GM10266 (cell line): ENCODE measurements around the gene ST6GALNAC2.

ENCODE experiments used
- DNase-seq: peaks from one replicate; pipeline ENCODE4 v3.0.0; 2012; ENCODE audit errors: extremely low spot score
- TF ChIP-seq, protein P1 (sequence below): IDR thresholded peaks from 2 replicates; pipeline ENCODE4 v1.5.1; 2012; ENCODE audit warnings: mild to moderate bottlenecking, low read depth; ENCODE audit not compliant: control insufficient read depth, insufficient read depth; ENCODE audit errors: missing control alignments

Gene ST6GALNAC2

DNA sequence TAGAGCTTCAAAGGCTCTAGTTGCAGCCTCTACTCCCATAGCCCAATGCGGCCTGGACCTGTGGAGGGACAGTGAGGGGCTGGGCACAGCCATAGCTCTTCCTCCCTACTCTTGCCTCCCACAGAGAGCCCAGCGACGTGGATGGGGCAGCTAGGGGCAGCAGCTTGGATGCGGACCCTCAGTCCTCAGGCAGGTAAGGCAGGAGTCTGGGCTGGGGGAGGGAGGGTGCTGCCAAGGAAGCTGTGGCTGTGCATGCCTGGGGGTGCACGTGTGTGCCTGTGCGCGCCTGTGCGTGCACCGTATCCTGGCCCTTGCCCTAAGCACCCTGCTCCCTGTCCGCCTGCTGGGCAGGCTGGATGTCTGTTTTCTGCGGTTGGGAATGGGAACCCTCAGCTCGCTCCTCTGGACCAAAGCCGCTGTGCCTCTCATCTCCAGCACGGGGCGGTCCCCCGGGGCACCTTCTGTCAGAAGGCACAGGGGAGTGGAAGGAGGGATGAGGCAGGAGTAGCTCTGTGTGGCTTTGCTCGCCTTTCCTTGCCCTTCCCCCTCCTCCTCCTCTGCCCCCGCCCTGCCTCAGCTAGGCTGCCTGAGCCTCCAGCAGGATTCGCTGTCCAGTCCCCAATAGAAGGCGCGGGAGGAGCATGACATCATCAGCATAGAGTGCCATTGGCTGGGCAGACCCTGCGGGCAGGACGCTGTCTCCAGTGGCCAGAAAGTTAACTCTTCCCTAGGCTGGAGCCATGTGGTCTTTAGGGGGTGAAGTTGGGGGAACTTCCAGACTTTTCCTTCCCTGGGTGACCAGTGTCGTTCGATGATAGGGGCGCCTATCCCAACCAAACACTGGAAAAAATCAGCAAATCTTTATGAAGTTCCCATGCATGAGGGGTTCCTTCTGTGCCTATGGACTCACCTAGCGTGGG is 45.0 kb downstream of the ST6GALNAC2 start:
- TF ChIP-seq, protein P1, sequence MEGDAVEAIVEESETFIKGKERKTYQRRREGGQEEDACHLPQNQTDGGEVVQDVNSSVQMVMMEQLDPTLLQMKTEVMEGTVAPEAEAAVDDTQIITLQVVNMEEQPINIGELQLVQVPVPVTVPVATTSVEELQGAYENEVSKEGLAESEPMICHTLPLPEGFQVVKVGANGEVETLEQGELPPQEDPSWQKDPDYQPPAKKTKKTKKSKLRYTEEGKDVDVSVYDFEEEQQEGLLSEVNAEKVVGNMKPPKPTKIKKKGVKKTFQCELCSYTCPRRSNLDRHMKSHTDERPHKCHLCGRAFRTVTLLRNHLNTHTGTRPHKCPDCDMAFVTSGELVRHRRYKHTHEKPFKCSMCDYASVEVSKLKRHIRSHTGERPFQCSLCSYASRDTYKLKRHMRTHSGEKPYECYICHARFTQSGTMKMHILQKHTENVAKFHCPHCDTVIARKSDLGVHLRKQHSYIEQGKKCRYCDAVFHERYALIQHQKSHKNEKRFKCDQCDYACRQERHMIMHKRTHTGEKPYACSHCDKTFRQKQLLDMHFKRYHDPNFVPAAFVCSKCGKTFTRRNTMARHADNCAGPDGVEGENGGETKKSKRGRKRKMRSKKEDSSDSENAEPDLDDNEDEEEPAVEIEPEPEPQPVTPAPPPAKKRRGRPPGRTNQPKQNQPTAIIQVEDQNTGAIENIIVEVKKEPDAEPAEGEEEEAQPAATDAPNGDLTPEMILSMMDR = no peak
- peak; percentile 77 for DNase-seq

DNA sequence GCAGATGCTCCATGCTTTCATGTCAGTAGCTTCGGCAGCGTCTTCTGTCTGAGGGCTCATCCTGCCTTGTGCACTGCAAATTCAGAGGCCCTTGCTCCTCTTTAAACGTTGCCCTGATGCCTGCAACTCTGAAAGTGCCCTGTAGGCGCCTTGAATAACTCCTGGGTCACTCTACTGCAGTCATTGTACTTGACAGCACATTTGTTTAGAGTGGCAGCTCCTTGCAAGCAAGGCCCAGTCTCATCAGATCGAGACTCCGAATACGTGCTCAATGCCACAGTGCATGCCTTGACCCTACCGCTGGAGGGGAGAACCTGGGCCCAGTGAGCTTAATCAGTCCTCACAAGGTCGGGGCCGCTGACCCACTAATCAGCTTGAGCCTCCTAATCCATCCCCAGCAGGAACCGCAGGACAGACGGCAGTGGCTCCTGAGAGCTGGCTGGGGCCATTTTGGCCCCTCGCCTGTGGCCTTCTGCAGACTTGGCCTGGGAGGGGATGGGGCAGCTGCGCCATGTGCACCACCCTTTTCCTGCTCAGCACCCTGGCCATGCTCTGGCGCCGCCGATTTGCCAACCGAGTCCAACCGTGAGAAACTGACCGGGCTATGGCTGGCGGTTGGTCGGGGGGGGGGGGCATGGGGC is 45.9 kb downstream of the ST6GALNAC2 start, which contains the start of gene PRCD:
Gene PRCD, plus strand, starts transcription at position 414 of the 641 bp plus-strand sequence. Its CDS starts 98 bp downstream, at position 512.
- TF ChIP-seq, protein P1 = no peak
- peak; percentile 15 for DNase-seq

DNA sequence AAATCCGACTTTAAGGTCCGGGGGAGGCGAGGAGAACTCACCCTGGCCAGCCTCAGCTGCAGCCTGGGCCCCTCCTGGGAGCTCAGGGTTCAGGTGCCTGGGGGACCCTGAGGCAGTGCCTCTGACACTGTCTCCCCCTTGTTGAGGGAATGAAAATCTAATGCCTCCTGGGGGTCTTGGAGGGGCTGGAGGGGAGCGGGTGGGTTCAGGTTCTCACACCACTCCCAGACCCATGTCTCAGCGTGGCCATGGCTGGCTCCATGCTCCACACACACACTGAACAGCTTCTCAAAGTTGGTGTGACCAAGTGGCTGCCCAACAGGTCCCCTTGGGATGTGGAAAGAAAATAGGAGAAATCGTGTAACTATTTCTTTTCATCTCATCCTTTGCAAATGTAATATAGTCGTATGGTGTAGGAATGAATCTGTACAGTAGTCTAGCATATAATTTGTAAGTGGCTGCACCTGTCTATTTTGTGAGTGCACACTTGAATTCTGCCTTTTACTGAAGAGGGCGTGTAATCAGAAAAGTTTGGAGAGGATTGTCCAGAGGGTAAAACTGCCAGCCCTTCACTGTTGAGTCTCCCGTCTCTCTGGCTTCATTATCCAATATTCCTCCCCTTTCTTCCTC is 46.6 kb downstream of the ST6GALNAC2 start:
- TF ChIP-seq, protein P1 = no peak
- DNase-seq = no peak

DNA sequence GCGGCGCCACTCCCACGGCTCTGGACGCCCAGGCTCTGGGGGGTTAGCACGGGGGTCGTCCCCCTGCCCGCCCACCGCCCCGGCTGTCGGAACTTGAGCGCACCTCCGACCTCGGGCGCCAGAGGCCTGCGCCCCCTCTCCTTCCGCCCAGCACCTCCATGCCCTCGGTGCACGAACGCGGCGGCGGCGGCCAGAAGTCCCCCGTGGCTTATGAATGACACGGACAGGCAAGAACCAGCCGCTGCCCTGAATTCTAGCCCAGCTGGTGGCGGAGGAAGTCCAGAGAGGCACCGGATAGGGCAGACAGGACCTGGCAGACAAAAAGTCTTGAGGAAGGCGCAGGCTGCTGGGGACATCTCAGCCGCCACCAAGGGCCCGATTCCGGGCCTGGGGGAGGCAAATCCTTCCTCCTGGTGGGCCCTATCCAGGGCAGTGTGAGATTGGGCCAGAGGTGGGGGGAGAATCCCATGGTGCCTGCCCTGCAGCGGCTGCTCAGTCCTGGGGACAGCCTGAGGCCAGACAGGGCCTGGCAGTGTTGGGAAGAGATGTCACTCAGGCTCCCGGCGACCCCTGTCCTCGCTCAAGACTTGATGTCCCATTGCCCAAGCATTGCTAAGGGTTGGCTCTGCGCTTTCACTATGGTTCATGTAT is 47.3 kb downstream of the ST6GALNAC2 start:
- TF ChIP-seq, protein P1 = no peak
- peak; percentile 30 for DNase-seq

DNA sequence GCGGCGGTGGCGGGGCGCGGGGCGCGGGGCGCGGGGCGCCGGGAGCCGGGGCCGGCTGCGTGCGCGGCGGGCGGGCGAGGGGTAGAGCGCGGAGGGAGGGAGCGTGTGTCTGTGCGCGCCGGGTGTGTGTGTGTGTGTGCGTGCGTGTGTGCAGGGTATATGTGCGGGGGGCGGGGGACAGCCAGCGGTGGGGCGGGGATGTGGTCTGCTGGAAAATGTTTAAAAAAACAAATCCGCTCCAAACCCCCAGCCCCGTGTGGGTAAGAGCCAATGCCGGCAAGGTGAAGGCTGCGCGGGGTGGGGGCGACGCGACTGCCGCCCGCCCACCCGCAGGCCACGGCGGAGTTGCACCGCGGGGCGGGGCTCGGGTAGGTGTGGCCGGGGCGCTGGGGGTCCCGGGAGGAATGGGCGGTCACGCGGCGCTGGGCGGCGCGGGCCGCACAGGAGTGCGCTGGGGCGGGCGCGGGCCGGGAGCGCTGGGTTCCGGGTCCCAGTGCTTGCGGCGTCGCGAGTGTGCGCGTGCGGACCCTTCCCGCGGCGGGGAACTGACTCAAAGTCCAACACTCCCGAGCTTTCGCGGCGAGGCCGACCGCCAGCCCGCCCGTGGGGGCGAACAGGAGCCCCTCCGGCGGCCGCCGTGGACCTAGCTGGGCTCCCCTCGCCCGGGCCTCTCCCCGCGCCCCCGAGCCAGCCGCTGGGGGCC is 47.9 kb downstream of the ST6GALNAC2 start, which contains the start of gene CYGB:
Gene CYGB, minus strand, starts transcription at position 132 of the 703 bp plus-strand sequence. CDS start 167 bp downstream, outside the sequence.
- TF ChIP-seq, protein P1 = no peak
- DNase-seq = no peak

DNA sequence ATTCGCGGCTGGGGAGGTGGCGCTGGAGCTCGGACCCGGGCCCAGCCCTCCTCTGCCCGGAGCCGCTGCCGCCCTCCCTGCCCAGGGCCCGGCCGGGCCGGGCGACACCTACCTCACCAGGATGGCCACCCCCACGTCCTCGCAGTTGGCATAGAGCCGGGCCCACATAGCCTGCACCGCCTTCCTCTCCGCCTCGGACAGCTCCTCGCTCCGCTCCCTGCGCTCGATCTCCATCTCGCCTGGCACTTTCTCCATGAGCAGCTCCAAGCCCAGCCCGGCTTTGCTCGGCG is 48.4 kb downstream of the ST6GALNAC2 start:
- TF ChIP-seq, protein P1 = no peak
- DNase-seq = no peak
